GM12873 (cell line): ENCODE data around the gene LRRC1.

Source experiments
- CTCF ChIP-seq: IDR thresholded peaks from 2 replicates; pipeline ENCODE4 v1.5.1; 2012; ENCODE audit warnings: low read depth, mild to moderate bottlenecking, moderate library complexity, low read length, control low read depth; ENCODE audit not compliant: insufficient read depth; ENCODE audit errors: missing control alignments

Gene LRRC1

GRCh38 chr6:53898026-53898795 is 103.4 kb downstream of the LRRC1 start:
- TF ChIP-seq CTCF = no peak

- no peak for TF ChIP-seq CTCF
Measured at GRCh38 chr6:53899512-53899911, 104.7 kb downstream of the LRRC1 start.

DNA sequence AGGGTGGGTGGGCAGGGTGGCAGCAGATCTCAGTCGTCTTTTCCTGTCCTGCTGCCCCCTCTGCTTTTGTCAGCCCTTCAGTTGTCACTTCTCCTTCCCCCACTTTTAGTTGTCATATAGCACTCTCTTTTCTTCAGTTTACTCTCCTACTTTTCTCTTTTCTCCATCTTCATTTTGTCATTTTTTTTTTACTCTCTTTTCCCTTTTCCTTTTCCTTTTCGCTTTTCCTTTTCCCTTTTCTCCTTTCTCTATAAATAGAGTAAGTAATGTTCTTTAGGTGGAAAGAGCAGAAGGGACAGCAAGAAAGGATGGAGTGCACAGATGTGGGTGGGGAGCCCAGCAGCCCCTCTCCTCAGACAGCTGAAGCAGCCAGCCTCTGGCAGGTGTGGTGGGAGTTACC is 108.6 kb downstream of the LRRC1 start:
- TF ChIP-seq CTCF = no peak

DNA sequence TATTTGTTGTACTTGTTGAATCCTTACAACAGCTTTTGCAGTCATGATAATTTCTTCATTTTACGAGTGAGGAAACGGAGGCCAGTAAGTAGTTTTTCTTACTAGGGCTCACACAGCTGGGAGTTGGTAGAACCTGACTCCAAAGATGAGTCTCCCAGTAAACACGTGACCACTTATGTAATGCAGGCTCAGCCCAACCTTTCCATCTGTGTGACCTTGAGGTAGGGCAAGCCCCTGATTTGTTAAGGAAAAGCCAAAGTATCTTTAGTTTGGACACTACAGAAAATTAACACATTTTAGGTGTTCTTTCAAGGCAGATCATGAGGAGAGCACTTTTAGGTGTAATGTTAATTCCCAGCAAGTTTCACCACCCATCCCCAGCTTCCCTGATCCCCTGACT is 111.3 kb downstream of the LRRC1 start:
- no peak for TF ChIP-seq CTCF

- no peak for TF ChIP-seq CTCF
Measured at GRCh38 chr6:53906842-53907241, 112.0 kb downstream of the LRRC1 start.

DNA sequence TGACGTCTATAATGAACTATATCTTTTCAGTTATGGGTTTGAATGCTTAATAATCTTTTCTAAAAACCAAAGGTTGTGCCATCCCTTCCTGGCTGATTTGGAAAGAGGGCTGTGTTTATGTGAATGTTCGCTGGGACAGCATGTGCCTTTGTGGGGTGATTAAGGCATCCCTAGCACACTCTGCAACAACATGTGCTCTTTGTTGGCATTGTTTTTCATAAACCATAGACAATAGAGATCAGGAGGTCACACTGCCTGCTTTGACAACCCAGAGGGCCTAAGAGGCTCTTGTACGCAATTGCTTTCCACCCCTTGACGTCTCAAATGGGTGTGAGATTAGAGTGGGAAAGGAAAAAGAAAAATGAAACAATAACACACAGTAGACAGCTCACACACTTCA is 116.0 kb downstream of the LRRC1 start:
- TF ChIP-seq CTCF = no peak

DNA sequence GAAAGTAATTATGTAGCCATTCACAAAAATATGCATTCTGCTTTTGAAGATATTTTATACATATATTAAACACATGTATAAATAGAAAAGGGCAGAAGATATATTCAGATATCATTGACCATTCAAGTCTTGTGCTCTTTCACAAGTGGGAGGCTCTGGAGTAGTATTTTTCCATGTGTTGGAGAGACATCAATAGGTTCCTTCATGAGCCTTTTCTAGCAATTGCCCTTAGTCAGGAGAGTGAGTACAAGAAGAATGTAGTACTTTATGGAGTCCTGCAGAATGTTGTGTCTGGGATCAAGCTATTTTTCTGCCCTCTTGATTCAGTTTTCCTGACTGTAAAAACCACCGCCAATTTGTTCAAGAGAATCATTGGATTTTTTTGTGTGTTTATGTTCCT is 117.9 kb downstream of the LRRC1 start:
- no peak for TF ChIP-seq CTCF
